Esophagus (tissue), 2 donors: Measurements from ENCODE around the gene TMEM219. TPM values are rescaled to one million over a fixed set of nuclear protein-coding genes. Genes with fewer than 3 reads are reported as not detected.

ENCODE experiments used
- H3K27ac ChIP-seq, 2 donors: one replicate each; pipeline ENCODE4 v1.5.1; 2013; ENCODE audit warnings: low read depth in 2 of 2, mild to moderate bottlenecking in 2 of 2, inconsistent platforms in 1 of 2, low read length in 1 of 2, moderate library complexity in 1 of 2
- H3K27me3 ChIP-seq, 2 donors: one replicate each; pipeline ENCODE4 v1.6.1; 2013; ENCODE audit warnings: low read length in 2 of 2, control low read depth in 1 of 2, mild to moderate bottlenecking in 1 of 2; ENCODE audit not compliant: insufficient read depth in 2 of 2, control insufficient read depth in 1 of 2
- H3K36me3 ChIP-seq, 2 donors: one replicate each; pipeline ENCODE4 v1.6.1; 2013; ENCODE audit warnings: low read length in 1 of 2; ENCODE audit not compliant: control insufficient read depth in 2 of 2, insufficient read depth in 2 of 2
- H3K4me1 ChIP-seq, 2 donors: one replicate each; pipeline ENCODE4 v1.6.1; 2013; ENCODE audit warnings: low read length in 1 of 2; ENCODE audit not compliant: control insufficient read depth in 2 of 2, insufficient read depth in 2 of 2
- H3K4me3 ChIP-seq, 2 donors: one replicate each; pipeline ENCODE4 v1.5.1; 2013; ENCODE audit warnings: low read length in 2 of 2, mild to moderate bottlenecking in 2 of 2, low read depth in 1 of 2, moderate library complexity in 1 of 2
- H3K9me3 ChIP-seq, 2 donors: one replicate each; pipeline ENCODE4 v1.6.1; 2013; ENCODE audit warnings: mild to moderate bottlenecking in 2 of 2, low read depth in 1 of 2, low read length in 1 of 2, moderate library complexity in 1 of 2; ENCODE audit not compliant: control insufficient read depth in 2 of 2, insufficient read depth in 1 of 2
- WGBS, 2 donors: extraction: QIAGEN DNeasy Blood & Tissue Kit; methylation state at CpG; one replicate each; pipeline ENCODE4 v1.1.7; 2013; 5-methylcytosine and 5-hydroxymethylcytosine counted together
- polyA plus RNA-seq, 2 donors: library from polyadenylated mRNA; stranded (reverse); fragments of 200-250 nt; gene quantifications; one replicate each; pipeline ENCODE4 v1.2.3, GENCODE V29; 2013
- donor health status: healthy with polysubstance abuse.
- donor health status: Bipolar disorder and iron deficiency.

The TMEM219 gene
- polyA plus RNA-seq, 2 donors = 61.1 to 83.4 TPM

DNA sequence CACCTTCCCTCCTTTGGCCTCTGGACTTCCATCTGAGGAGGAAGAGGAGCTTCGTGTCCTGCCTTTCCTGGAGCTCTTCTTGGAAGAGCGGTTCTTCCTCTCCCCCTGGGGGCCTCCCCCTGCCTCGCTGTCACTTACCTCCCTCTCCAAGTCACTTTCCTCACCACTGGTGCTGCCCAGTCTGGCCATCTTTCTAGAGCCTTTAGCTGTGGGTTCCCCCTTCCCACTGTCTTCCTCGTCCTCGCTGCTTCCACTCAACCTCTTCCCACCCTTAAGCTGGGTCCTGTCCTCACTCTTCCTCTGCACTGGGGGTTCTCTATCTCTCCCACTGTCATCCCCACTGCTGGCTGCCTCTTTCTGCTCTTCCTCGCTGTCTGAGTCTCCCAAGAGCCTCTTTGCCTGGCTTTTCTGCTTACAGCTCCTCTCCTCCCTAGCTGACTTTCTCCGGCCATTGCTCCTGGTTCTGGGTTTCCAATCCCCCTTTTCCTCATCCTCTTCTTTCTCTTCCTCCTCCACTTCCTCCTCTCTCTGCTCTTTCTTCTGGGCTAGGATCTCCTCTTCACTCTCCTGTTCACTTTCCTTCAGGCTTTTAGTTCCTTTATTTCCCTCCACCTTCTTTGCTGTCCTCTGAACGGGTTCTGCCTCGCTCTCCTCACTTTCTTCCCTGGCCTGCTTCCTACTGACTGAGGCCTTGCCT is 32.2 kb downstream of the TMEM219 start:
- Histone ChIP-seq H3K9me3 (no peaks in the 10 kb centered on the region), H3K4me3 (no peak overlapping the region), H3K36me3 (peaks cover 12 to 27% of the 10 kb centered on the region in 2 donors), H3K27me3 (no peaks in the 10 kb centered on the region), H3K4me1 (peaks cover 8% of the 10 kb centered on the region in 2 donors), H3K27ac (peak overlapping the region; percentile 93 to 98)
- WGBS, 2 donors = 82 to 92% methylated on average over 9 of the region's 9 CpGs

GRCh38 chr16:29994600-29995323 is 32.9 kb downstream of the TMEM219 start:
- Histone ChIP-seq H3K36me3 (peaks cover 12 to 23% of the 10 kb centered on the region in 2 donors), H3K4me1 (peaks cover 8% of the 10 kb centered on the region in 2 donors), H3K9me3 (no peaks in the 10 kb centered on the region), H3K27ac (peak overlapping the region; percentile 93 to 98), H3K4me3 (peak overlapping the region; percentile 68 to 77), H3K27me3 (no peaks in the 10 kb centered on the region)
- 6 to 8% methylated on average over 24 of the region's 24 CpGs for WGBS, 2 donors

GRCh38 chr16:29995324-29995910 is 33.5 kb downstream of the TMEM219 start, which contains the start of gene HIRIP3:
Gene HIRIP3, minus strand, starts transcription at chr16:29995617. Its CDS starts 12 bp downstream, at chr16:29995605.
- Histone ChIP-seq H3K4me1 (peaks cover 8% of the 10 kb centered on the region in 2 donors), H3K36me3 (peaks cover 12 to 25% of the 10 kb centered on the region in 2 donors), H3K27me3 (no peaks in the 10 kb centered on the region), H3K27ac (peak within 1 kb of the TSS; percentile 93 to 98), H3K4me3 (peak within 1 kb of the TSS; percentile 68 to 77), H3K9me3 (no peaks in the 10 kb centered on the region)
- WGBS, 2 donors = 0 to 1% methylated on average over 53 of the region's 53 CpGs

DNA sequence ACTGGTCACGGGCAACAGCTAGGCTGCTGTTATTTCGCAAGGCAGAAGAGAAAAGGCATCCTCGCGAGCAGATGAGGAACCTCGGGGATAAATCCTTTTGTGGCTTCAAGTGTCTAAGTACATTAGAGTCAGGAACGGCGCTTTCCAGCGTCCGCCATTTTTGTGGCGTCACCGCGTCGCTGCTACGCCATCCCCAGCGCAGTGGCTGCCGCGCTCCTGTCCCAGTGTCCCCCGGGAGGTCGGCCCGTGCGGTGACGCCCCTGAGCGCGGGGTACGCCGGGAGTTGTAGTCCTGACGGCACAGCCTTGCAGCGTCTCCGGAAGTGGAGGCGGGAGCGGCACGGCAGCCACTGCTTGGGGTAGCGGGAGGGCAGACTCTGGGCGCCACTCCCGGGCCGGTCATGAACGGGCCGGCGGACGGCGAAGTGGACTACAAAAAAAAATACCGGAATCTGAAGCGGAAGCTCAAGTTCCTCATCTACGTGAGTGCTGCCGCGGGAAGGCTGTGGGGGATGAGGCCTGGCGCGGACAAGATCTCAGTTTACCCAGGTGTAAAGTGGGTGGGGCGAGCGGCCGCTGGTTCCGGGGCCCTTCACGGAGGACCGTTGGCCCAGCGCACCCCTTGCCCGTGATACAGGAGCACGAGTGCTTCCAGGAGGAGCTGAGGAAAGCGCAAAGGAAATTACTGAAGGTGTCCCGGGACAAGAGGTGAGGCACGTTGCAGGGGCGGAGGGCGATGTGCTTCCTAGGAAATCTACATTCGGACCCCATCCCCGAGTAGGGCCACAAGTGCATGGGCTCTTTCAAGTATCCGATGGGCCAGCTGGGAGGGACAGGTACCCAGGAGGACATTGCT is 34.3 kb downstream of the TMEM219 start, which contains the start of gene INO80E:
TSS of gene INO80E (plus strand) at position 331 of the 855 bp plus-strand sequence. CDS start at position 401, 70 bp downstream.
- H3K4me3 ChIP-seq = peak within 1 kb of the TSS; percentile 68 to 77
- WGBS, 2 donors = 0% methylated on average over 65 of the region's 65 CpGs
- no peaks in the 10 kb centered on the region for H3K27me3 ChIP-seq
- no peaks in the 10 kb centered on the region for H3K9me3 ChIP-seq
- peaks cover 8% of the 10 kb centered on the region in 2 donors for H3K4me1 ChIP-seq
- peaks cover 12 to 25% of the 10 kb centered on the region in 2 donors for H3K36me3 ChIP-seq
- H3K27ac ChIP-seq = peak within 1 kb of the TSS; percentile 93 to 98

GRCh38 chr16:29996766-29997250 is 34.9 kb downstream of the TMEM219 start:
- H3K4me1 ChIP-seq = peaks cover 8% of the 10 kb centered on the region in 2 donors
- H3K27me3 ChIP-seq = no peaks in the 10 kb centered on the region
- H3K36me3 ChIP-seq = peaks cover 12 to 24% of the 10 kb centered on the region in 2 donors
- H3K27ac ChIP-seq = peak overlapping the region in 1 of 2 donors; percentile 78
- H3K4me3 ChIP-seq = peak overlapping the region; percentile 68 to 77
- 16 to 20% methylated on average over 9 of the region's 9 CpGs for WGBS, 2 donors
- H3K9me3 ChIP-seq = no peaks in the 10 kb centered on the region

DNA sequence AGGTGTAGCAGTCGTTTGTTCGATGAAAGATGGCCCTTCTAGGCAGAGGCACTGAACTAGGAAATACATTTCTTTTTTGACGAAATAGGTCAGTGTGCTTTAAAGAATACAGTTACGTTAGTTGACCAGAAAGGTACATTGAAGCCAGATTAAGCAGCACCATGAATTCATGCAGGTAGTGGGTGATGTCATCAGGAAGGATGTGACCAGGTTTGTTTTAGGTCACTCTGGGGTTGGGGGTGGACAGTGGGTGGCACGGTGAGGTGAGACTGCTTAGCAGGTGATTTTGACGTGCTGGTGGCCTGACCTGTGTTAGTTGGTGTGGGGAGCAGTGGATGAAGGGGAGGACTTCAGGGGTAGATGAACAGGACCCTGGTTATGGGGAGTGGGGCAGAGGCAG is 37.7 kb downstream of the TMEM219 start:
- Histone ChIP-seq H3K9me3 (no peaks in the 10 kb centered on the region), H3K36me3 (peaks cover 0 to 18% of the 10 kb centered on the region in 2 donors), H3K27ac (no peak overlapping the region), H3K4me1 (peaks cover 2 to 5% of the 10 kb centered on the region in 2 donors), H3K4me3 (no peak overlapping the region), H3K27me3 (no peaks in the 10 kb centered on the region)
- WGBS, 2 donors = 89 to 90% methylated on average over 6 of the region's 6 CpGs

- WGBS, 2 donors = 82 to 84% methylated on average over 33 of the region's 33 CpGs
- H3K9me3 ChIP-seq = no peaks in the 10 kb centered on the region
- peaks cover 0 to 5% of the 10 kb centered on the region in 2 donors for H3K4me1 ChIP-seq
- no peaks in the 10 kb centered on the region for H3K27me3 ChIP-seq
- no peak overlapping the region for H3K4me3 ChIP-seq
- no peak overlapping the region for H3K27ac ChIP-seq
- peaks cover 0 to 18% of the 10 kb centered on the region in 2 donors for H3K36me3 ChIP-seq
Measured at GRCh38 chr16:30000735-30001631, 39.1 kb downstream of the TMEM219 start.

- H3K4me3 ChIP-seq = no peak overlapping the region
- no peaks in the 10 kb centered on the region for H3K27me3 ChIP-seq
- WGBS, 2 donors = 81 to 83% methylated on average over 19 of the region's 19 CpGs
- peaks cover 0 to 20% of the 10 kb centered on the region in 2 donors for H3K36me3 ChIP-seq
- H3K27ac ChIP-seq = no peak overlapping the region
- H3K4me1 ChIP-seq = no peaks in the 10 kb centered on the region
- H3K9me3 ChIP-seq = no peaks in the 10 kb centered on the region
Measured at GRCh38 chr16:30002614-30003346, 40.9 kb downstream of the TMEM219 start.
